ENCODE measurements around the gene ATP6V0A4.

GRCh38 chr7:138665669-138666140, 132.3 kb downstream of the ATP6V0A4 start:
- TF ChIP-seq EP300 (IDR thresholded peaks at IDR 0.05; ENCODE audit: low read depth): no peak
- TF ChIP-seq, protein P1, sequence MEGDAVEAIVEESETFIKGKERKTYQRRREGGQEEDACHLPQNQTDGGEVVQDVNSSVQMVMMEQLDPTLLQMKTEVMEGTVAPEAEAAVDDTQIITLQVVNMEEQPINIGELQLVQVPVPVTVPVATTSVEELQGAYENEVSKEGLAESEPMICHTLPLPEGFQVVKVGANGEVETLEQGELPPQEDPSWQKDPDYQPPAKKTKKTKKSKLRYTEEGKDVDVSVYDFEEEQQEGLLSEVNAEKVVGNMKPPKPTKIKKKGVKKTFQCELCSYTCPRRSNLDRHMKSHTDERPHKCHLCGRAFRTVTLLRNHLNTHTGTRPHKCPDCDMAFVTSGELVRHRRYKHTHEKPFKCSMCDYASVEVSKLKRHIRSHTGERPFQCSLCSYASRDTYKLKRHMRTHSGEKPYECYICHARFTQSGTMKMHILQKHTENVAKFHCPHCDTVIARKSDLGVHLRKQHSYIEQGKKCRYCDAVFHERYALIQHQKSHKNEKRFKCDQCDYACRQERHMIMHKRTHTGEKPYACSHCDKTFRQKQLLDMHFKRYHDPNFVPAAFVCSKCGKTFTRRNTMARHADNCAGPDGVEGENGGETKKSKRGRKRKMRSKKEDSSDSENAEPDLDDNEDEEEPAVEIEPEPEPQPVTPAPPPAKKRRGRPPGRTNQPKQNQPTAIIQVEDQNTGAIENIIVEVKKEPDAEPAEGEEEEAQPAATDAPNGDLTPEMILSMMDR (IDR thresholded peaks at IDR 0.05): no peak
- TF ChIP-seq POLR2A (IDR thresholded peaks at IDR 0.05): no peak
- TF ChIP-seq POLR2AphosphoS5 (IDR thresholded peaks at IDR 0.05): no peak
